Upper lobe of left lung (tissue), 4 donors: Measurements from ENCODE around the gene VMP1.

Experiments used
- CTCF ChIP-seq, 6 experiments: fragments of 450-650 bp in 4 of 6; fragments of 200-600 bp in 2 of 6; sonication (generic) in 2 of 6; IDR thresholded peaks; one replicate each; pipeline ENCODE4 v1.5.1; 2016 to 2019; ENCODE audit warnings: antibody characterized with exemption in 6 of 6
- EP300 ChIP-seq, 4 donors: sonication (generic); formaldehyde crosslinking; IDR thresholded peaks; one replicate each; pipeline ENCODE4 v1.5.1; 2017; ENCODE audit warnings: antibody characterized with exemption in 4 of 4, control low read depth in 2 of 4
- POLR2A ChIP-seq, 4 donors: fragments of 450-650 bp; IDR thresholded peaks; one replicate each; pipeline ENCODE4 v1.5.1; 2016 to 2017; ENCODE audit warnings: antibody characterized with exemption in 4 of 4, mild to moderate bottlenecking in 2 of 4

- TF ChIP-seq CTCF (IDR thresholded peaks at IDR 0.05) (no peak), POLR2A (IDR thresholded peaks at IDR 0.05) (no peak), EP300 (IDR thresholded peaks at IDR 0.05) (no peak)
Measured at GRCh38 chr17:59779521-59779920, 72.1 kb downstream of the VMP1 start.
